OCI-LY3 (cell line): ENCODE results near the gene EML4.

Experiments
- H2AFZ ChIP-seq: fragments of 200-600, 300-600 bp; shearing (Covaris generic); 2 replicates; pipeline ENCODE4 v1.6.0; 2014; ENCODE audit warnings: antibody characterized with exemption, low read depth, low read length
- H3K27ac ChIP-seq: fragments of 200-600, 300-600 bp; sonication (generic); 2 replicates; pipeline ENCODE4 v1.5.1; 2014; ENCODE audit warnings: mild to moderate bottlenecking, low read length, moderate library complexity, mixed read lengths
- H3K27me3 ChIP-seq: fragments of 200-600, 300-600 bp; sonication (generic); 2 replicates; pipeline ENCODE4 v1.6.1; 2014; ENCODE audit warnings: low read depth, low read length, mixed read lengths
- H3K36me3 ChIP-seq: fragments of 200-600, 300-600 bp; sonication (generic); replicated peaks from 2 replicates; pipeline ENCODE3; 2014; ENCODE audit warnings: low read depth, low read length, mixed read lengths
- H3K4me1 ChIP-seq: fragments of 300-600, 200-600 bp; sonication (generic); 2 replicates; pipeline ENCODE4 v1.6.1; 2014; ENCODE audit warnings: low read length, mixed read lengths
- H3K4me2 ChIP-seq: fragments of 200-600, 300-600 bp; sonication (generic); 2 replicates; pipeline ENCODE4 v1.6.1; 2014; ENCODE audit warnings: low read length, mixed read lengths
- H3K4me3 ChIP-seq: fragments of 300-600, 200-600 bp; sonication (generic); 2 replicates; pipeline ENCODE4 v1.5.1; 2014; ENCODE audit warnings: antibody characterized with exemption, mild to moderate bottlenecking, low read length, moderate library complexity
- H3K79me2 ChIP-seq: fragments of 300-600, 200-600 bp; shearing (Covaris generic); 2 replicates; pipeline ENCODE4 v1.6.1; 2014; ENCODE audit warnings: mild to moderate bottlenecking, low read length, mixed read lengths
- H3K9ac ChIP-seq: fragments of 300-600, 200-600 bp; shearing (Covaris generic); 2 replicates; pipeline ENCODE4 v1.6.0; 2014; ENCODE audit warnings: mild to moderate bottlenecking, low read length, moderate library complexity
- H3K9me3 ChIP-seq: fragments of 200-600, 300-600 bp; shearing (Covaris generic); 2 replicates; pipeline ENCODE4 v1.6.1; 2014; ENCODE audit warnings: low read length, mixed read lengths; ENCODE audit not compliant: insufficient read depth
- H4K20me1 ChIP-seq: fragments of 200-600, 300-600 bp; sonication (generic); 2 replicates; pipeline ENCODE4 v1.6.1; 2016; ENCODE audit warnings: low read length, mixed read lengths; ENCODE audit not compliant: insufficient read depth
- EZH2phosphoT487 ChIP-seq: fragments of 200-600 bp; shearing (Covaris generic); IDR thresholded peaks from 2 replicates; pipeline ENCODE4 v1.6.1; 2018; ENCODE audit warnings: antibody characterized with exemption, mixed run types, low read depth
- TF ChIP-seq, protein P1 (sequence below): fragments of 200-600, 300-600 bp; sonication (generic); IDR thresholded peaks from 2 replicates; pipeline ENCODE4 v1.5.1; 2014; ENCODE audit warnings: antibody characterized with exemption, low read length, low read depth

The EML4 gene

GRCh38 chr2:42315844-42316470 is 146.8 kb downstream of the EML4 start:
- no peaks in the 10 kb centered on the region for H3K9me3 ChIP-seq
- TF ChIP-seq, protein P1, sequence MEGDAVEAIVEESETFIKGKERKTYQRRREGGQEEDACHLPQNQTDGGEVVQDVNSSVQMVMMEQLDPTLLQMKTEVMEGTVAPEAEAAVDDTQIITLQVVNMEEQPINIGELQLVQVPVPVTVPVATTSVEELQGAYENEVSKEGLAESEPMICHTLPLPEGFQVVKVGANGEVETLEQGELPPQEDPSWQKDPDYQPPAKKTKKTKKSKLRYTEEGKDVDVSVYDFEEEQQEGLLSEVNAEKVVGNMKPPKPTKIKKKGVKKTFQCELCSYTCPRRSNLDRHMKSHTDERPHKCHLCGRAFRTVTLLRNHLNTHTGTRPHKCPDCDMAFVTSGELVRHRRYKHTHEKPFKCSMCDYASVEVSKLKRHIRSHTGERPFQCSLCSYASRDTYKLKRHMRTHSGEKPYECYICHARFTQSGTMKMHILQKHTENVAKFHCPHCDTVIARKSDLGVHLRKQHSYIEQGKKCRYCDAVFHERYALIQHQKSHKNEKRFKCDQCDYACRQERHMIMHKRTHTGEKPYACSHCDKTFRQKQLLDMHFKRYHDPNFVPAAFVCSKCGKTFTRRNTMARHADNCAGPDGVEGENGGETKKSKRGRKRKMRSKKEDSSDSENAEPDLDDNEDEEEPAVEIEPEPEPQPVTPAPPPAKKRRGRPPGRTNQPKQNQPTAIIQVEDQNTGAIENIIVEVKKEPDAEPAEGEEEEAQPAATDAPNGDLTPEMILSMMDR: no peak
- no peak for TF ChIP-seq EZH2phosphoT487
- no peaks in the 10 kb centered on the region for H3K27me3 ChIP-seq
- no peak overlapping the region for H3K9ac ChIP-seq
- no peaks in the 10 kb centered on the region for H4K20me1 ChIP-seq
- no peaks in the 10 kb centered on the region for H3K4me1 ChIP-seq
- no peaks in the 10 kb centered on the region for H3K79me2 ChIP-seq
- H3K4me2 ChIP-seq: no peak overlapping the region
- no peak overlapping the region for H3K4me3 ChIP-seq
- H3K27ac ChIP-seq: no peak overlapping the region
- no peak overlapping the region for H2AFZ ChIP-seq
- H3K36me3 ChIP-seq: peaks cover 31% of the 10 kb centered on the region

DNA sequence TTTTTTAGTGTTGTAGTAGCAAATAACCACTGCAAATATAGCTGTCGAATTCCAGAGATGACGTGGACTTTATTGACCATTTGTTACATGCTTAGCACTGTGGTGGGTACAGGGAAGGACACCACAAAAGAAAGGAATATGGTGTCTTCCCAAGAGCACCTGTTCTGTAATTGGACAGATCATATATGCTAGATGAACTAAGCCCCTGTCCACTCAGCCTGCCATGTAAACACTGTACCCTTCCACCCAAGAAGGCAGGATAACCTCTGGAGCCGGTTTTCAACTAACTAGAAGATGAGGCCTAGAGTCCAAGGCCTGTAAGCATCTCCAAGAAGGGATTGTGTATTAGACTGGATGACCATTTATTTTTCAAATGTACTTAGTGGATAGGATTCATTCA is 147.8 kb downstream of the EML4 start:
- Histone ChIP-seq H2AFZ (no peak overlapping the region), H4K20me1 (no peaks in the 10 kb centered on the region), H3K4me1 (no peaks in the 10 kb centered on the region), H3K4me3 (no peak overlapping the region), H3K9ac (no peak overlapping the region), H3K36me3 (peaks cover 35% of the 10 kb centered on the region), H3K27me3 (no peaks in the 10 kb centered on the region), H3K9me3 (no peaks in the 10 kb centered on the region), H3K4me2 (no peak overlapping the region), H3K79me2 (no peaks in the 10 kb centered on the region), H3K27ac (no peak overlapping the region)
- no peak for TF ChIP-seq EZH2phosphoT487
- TF ChIP-seq, protein P1: no peak

DNA sequence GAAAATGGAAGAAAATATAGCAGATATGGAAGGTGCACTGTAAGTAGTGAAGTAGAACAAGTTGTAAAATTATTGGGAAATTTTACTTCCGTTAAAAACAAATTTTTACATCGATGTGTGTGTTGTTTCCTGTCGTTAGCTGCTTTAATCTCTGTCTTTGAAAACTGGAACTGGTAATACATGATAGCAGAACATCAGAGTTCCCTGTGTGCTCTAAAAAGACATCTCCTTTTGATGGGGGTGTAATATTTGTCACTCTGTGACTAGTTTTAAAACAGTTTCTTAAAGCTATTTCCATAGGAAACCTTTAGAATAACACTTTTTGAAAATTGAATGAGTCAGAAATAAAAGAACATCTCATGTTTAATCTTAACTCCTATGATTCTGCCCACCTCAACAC is 148.3 kb downstream of the EML4 start:
- Histone ChIP-seq H3K4me2 (no peak overlapping the region), H2AFZ (no peak overlapping the region), H3K4me1 (no peaks in the 10 kb centered on the region), H4K20me1 (no peaks in the 10 kb centered on the region), H3K9ac (no peak overlapping the region), H3K4me3 (no peak overlapping the region), H3K79me2 (no peaks in the 10 kb centered on the region), H3K36me3 (peaks cover 35% of the 10 kb centered on the region), H3K27ac (no peak overlapping the region), H3K27me3 (no peaks in the 10 kb centered on the region), H3K9me3 (no peaks in the 10 kb centered on the region)
- TF ChIP-seq EZH2phosphoT487: no peak
- TF ChIP-seq, protein P1: no peak

- Histone ChIP-seq H3K9ac (no peak overlapping the region), H3K27ac (no peak overlapping the region), H3K79me2 (no peaks in the 10 kb centered on the region), H3K9me3 (no peaks in the 10 kb centered on the region), H3K4me1 (no peaks in the 10 kb centered on the region), H3K4me2 (no peak overlapping the region), H4K20me1 (no peaks in the 10 kb centered on the region), H3K27me3 (no peaks in the 10 kb centered on the region), H2AFZ (no peak overlapping the region), H3K4me3 (no peak overlapping the region), H3K36me3 (peaks cover 35% of the 10 kb centered on the region)
- TF ChIP-seq EZH2phosphoT487: no peak
- TF ChIP-seq, protein P1: no peak
Observed at GRCh38 chr2:42317945-42318344, 148.8 kb downstream of the EML4 start.
